Dedifferentiated amniotic fluid mesenchymal stem cell (primary cell): Measurements from ENCODE around the gene TCAIM.
"Not testable (repeated sequence)": the region's sequence is repeated elsewhere in the genome, so short reads cannot be mapped to it uniquely, and the experiment has no call there.

Experiments
- DNase-seq: peaks from one replicate; pipeline ENCODE4 v3.0.0-alpha.2; 2016; ENCODE audit errors: extremely low spot score

The TCAIM gene

GRCh38 chr3:44415421-44415820 is 76.9 kb downstream of the TCAIM start:
- DNase-seq = no peak

DNA sequence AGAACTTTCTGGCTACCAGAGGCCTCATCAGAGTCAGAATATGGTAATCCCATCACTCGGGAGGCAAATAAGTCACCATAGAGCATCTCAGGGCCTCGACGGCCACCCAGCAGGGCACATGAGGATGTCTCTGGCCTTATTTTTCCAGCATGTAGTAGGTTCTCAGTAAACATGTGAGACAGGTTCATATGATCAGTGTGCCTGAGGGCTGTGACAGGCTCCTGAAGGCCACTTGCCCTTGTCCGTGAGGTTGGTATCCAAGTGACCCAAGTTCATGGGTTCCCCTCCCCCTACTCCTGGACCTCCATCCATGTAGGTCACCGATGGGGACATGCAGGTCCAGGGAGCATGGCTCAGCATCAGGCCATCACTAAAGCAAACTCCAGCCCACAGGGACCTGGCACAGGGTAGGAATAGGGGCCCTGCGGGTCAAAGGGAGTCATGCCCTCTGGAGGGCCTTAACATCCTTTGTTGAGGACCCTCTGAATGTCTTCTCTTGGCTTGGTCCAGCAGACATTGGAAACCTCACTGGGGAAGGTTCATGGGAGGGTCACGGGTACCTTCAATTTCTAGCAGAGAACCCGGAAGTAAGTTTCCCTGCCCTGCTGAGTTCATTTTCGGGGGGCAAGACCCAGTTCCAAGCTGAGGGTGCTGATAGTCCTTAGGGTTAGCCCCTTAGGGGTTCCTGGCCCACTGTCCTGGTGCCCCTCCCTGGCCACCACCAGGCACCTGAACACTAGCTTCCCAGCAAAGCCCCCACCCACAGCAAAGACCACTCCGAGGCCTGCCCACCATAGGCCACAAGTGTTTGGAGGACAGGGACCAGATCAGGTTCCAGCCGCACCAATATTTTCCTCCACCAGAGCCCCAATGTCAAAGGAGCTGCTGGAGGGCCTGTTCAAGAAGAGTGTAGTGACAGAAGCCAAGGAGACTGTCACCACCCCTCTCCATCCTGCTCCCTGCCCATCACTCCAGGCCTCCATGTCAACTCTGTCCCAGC is 77.8 kb downstream of the TCAIM start:
- DNase-seq = no peak

- not testable (repeated sequence) for DNase-seq
These were observed 79.6 kb downstream of the TCAIM start for GRCh38 chr3:44418118-44418517.

DNA sequence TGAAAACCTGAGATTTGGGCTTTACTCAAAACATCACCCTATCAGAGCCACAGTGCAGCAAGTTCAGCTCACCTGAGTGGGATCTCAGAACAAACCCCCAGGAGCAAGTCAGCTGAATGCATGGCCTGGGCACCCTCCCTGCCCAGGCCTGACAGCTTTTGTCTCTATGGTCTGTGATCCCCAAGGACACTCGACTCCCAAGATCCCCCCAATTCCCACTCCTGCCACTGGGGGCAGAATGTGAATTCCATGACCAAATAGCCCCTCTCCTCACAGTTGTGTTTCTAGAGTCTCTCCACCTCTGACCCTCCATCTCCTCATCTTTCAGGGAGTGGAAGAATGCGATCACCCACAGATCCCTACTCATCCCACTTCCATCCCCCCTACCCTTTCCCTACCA is 80.0 kb downstream of the TCAIM start:
- no peak for DNase-seq

DNA sequence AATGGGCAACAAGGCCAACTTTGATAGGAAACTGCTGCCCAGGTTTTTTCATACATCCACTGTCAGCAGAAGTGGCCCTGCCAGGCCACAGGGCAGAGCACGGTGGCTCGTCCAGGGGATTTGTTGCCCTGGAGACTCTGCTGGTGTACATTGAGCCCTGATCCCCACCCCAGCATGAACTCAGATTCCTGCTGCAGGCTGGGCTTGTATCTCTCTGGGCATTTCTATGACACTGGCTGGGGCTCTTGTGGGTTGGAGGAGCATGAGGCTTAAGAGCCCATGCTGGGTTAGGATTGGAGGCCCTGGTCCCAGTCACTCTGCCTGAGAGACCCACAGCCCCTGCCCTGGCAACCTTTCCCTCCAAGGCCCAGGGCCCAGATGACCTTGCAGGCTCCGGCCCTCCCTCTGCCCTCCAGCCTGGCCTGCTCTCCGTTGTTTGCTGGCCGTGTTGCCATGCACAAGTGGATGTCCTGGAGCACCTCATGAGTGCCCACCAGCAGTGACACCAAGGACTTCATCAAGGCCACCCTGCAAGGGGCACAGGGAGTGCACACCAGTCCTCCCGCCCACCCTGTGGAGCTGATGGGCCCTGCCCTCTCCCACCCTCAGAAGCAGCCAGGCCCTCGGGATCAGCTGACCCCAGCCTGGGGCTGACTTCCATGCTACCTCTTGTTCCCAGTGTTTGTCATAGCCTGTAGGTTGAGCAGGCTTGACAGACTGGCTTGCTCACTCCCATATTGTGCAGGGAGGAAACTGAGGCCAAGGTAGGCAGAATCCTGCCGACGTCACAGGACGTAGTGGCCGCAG is 80.8 kb downstream of the TCAIM start:
- no peak for DNase-seq

DNA sequence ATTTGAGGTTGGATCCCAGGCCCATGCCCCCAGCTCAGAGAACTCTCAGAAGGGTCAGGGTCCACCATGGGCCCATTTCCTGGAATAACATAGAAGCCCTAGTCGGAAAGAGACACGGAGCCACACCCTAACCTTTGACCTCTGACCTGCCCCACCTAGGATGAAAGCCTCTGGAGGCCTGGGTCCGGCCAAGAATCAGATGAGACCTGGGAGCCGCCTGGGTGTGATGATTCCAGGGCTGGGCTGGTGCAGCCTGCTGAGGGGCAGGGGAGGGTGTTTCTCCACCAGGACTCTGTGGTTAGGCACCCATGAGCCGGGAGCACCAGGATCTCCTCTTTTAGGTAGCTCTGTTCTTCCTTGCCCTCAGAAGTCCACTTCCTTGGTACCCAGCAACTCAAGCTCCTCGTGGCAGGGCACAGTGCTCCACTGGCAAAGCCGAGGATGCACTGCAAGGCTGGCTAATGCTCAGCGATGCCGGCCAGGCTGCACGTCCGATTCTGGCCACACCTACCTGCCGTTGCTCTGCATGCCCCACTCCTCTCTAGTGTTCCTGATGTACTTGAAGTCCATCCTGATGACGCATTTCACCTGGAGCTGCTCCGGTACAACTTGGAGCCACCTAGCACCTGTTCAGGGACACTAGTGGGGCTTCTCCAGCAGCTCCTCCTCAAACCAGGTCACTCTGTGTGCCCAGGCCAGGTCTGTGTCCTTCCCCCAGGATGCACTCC is 81.5 kb downstream of the TCAIM start:
- DNase-seq = no peak

DNA sequence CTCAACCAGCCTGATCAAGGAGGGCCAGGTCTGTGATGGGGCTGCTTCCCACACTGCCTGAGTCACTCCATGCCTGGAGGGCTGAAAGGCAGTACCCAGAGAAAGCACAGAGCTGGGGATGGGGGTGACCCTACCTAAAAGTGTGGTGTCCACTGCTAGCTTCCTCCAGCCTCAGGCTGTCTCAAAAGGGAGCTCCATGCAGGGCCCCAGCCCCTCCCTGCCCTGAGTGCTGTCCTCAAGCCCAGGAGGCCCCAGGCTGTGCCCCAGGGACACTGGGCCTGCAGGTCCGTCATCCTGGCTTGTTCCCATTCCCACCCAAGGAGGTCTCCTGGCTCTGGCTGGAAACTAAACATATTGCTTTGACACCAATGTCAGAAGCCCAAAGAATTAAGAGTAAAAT is 82.1 kb downstream of the TCAIM start:
- no peak for DNase-seq

- DNase-seq = no peak
These were observed 82.7 kb downstream of the TCAIM start for GRCh38 chr3:44421280-44421679.

DNA sequence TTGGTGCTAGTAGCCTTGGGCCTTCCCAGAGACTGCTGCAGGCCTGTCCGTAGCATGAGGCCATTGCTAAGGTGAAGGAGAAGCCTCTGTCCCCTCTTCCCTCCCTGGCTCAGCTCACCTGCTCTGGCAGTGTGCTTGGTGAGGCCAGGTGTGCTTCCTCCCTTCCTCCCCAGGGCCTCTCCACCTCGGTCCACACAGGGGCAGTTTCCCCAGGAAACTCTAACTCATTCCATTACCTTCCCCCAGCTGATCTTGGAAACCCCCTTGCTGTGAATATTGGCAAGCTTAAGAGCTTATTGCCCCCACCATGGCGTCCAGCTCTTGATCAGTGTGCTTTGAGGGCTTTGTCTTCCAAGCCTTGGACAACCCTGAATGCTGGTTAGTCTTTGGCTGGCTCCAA is 86.2 kb downstream of the TCAIM start:
- DNase-seq = no peak

DNA sequence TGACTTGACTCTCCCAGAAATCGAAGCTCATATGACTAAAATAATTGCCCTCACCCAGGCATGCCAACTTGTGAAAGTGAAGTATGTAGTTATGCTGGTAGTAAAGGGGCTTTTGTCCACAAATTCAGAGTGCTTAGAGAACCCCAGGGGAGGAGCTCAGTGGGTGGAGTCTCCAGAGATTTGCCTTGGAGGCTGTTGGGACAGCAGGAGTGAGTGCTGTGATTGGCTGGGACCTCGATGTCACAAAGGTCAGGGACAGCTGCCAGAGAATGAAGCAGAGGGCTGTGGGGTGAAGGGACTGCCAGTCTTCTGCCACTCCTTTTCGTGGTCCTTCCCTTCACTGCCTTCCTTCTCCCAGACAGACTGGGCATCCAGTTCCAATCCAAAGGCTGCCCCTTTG is 89.1 kb downstream of the TCAIM start:
- DNase-seq = no peak

- no peak for DNase-seq
These were observed 90.3 kb downstream of the TCAIM start for GRCh38 chr3:44428910-44429309.

DNA sequence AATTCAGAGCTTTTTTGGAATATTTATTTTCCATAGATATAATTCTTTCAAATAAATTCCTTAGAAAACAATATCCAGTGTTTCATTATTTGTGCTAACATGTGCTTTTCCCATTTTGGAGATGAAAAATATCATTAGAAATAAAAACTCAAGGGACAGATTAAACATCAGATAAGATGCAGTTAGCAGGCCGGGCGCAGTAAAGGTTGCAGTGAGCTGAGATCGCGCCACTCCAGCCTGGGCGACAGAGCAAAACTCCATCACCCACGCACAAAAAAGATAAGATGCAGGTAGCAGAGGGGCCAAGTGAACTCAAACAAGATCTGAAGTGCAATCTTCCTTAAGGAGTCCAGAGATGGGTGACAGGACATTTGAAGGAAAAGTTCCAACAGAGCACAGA is 90.9 kb downstream of the TCAIM start:
- DNase-seq = no peak

GRCh38 chr3:44430466-44430865 is 91.9 kb downstream of the TCAIM start:
- no peak for DNase-seq

DNA sequence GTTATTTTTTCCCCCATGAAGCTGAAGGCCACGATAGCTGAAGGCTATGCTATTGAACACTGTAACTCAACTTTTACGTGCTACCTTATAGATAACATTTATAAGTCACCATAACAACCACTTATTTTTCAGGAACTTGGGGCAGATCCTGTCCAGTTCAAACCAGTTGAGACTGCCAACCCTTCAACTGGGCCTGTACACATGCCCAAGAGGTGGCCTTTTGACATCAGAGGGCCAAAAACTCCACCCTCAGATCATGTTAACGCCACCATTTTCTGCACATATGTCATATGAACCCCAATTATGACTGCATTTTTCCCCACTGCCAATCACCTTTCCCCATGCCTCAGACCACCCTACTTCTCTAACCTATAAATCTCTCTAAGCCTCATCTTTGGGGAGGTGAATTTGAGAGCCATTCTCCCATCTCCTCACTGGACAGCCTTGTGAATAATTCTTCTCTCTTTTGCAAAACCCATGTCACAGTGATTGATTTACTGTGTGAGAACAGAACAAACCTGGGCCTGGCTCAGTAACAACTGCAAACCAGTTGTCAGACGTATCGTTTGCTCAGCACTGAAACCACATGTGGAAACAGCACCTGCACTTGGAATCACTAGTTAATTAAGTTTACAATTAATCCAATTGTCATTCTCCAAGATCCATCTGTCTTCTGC is 96.4 kb downstream of the TCAIM start:
- no peak for DNase-seq

- DNase-seq = no peak
These were observed 97.6 kb downstream of the TCAIM start for GRCh38 chr3:44436181-44436580.

DNA sequence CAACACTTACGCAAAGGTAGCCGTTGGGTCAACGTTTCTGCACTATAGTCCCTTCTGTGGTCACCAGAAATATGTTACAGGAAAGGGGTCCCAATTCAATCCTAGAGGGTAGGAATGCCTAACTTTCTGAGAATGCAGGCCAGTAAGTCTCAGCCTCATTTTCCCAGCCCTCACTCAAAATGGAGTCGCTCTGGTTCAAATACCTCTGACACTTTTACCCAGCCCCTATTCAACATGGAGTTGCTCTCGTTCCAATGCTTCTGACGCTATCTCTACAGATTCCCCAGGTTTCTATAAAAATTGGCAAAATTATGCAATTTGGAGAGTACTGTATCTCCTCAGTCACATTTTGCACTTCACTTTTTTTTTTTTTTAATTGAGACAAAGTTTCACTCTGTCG is 99.2 kb downstream of the TCAIM start:
- no peak for DNase-seq

DNA sequence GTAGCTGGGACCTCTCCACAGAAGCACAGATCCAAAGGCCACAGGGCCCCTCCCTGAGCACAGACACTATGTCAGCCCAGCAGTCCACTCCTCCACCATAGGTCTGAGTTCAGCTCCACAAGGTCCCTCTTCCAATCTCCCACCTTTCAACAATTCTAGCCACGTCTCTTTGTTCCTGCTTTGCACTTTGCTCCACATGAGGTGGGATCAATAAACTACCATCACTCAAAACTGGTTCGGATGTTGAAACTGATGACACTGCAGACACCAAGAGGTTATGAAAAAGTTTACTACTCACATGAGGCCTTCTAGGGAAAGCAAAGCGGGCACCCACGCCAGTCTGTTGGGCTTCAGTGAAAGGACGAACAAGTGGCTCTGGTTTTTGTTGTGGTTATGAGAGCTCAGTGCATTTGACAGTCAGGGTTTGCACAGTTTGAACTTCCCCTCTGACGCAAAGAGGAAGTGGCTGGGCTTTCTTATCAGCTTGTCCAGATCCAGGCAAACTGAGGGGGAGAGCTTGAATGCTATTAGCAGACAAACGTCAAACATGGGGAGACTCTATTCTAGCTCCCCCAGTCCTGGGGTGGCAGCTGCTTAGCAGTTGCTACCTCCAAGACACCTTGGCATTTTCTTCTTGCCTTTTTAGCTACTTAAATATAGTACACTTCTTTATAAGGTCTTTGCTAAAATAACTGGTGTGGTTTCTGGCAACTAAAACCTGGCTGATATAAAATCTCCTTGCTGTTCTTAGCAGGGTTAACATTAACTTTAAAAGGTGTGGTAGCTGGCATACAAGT is 101.1 kb downstream of the TCAIM start:
- DNase-seq = no peak

DNA sequence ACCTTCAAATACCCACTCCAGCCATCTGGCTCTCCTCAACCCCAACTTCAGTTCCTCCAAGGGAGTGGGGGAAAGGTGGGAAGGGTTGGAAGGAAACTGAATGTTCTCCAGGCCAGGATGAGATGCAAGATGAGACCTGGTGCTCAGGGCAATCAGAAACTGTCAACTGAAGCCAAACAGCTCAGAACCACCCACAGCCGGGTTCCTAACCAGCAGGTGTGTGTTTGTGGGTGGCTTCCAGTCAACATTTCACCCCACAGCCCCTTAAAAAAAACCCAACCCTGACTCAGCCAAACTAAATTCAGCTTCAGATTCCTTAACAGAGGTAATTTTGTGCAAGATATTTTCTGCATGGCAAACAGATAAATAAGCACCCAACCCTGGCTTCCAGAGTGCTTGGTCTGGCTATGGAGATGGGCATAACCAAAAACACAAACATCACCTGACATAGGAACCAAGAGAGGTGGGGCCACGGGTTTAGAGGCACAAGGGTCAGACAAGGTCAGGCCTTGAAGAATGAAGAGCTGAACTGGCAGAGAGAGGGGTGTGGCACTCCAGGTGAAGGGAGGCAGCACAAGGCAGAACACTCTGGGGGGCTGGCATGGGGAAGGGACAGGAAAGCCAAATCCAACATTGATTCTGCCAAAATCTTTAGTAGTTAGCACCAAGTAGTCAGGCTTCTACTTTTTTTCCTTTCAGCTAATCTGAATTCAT is 104.2 kb downstream of the TCAIM start:
- no peak for DNase-seq

- no peak for DNase-seq
These were observed 105.9 kb downstream of the TCAIM start for GRCh38 chr3:44444437-44444836.
